NT2/D1 (cell line): Measurements from ENCODE around the gene DPYSL5.

Source experiments
- SUZ12 ChIP-seq: IDR thresholded peaks from 2 replicates; pipeline ENCODE4 v1.6.1; 2011; ENCODE audit not compliant: insufficient read length, insufficient read depth; ENCODE audit errors: extremely low read depth
- YY1 ChIP-seq: IDR thresholded peaks from 2 replicates; pipeline ENCODE4 v1.6.1; 2011; ENCODE audit not compliant: insufficient read length, insufficient read depth
- ZNF274 ChIP-seq: IDR thresholded peaks from 2 replicates; pipeline ENCODE4 v1.6.1; 2011; ENCODE audit warnings: mild to moderate bottlenecking, low read depth, low read length

DNA sequence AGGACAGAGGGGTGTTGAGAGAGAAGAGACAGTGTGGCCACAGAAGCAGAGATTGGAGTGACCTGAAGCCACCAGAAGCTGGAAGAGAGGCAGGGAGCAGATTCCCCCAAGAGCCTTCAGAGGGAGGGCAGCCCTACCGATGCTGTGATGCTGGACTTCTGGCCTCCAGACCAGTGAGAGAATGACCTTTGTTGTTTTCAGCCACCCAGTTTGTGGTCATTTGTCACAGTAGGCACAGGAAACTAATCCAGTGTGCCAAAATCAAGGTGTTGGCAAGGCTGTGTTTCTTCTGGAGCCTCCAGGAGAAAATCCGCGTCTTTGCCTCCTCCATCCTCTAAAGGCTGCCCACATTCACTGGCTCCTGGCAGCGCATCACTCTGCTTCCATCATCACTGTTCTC, 137.9 kb downstream of the DPYSL5 start:
- no peak for TF ChIP-seq SUZ12
- TF ChIP-seq YY1: no peak
- no peak for TF ChIP-seq ZNF274
